Measurements from ENCODE around the gene WNK3. TPM values are rescaled to one million over a fixed set of nuclear protein-coding genes. Genes with fewer than 3 reads are reported as not detected.

The WNK3 gene
- total and polyA plus RNA-seq, 2 of the 13 experiments (the other 11 are each of a cell fraction or from before 2014, with no cell fraction given), result 0.12 to 0.62 TPM

- peak; percentile 66 for TF ChIP-seq GATAD1 (CRISPR knock-in tag; IDR thresholded peaks at IDR 0.05)
- TF ChIP-seq ZNF710 (CRISPR knock-in tag; IDR thresholded peaks at IDR 0.05; ENCODE audit: borderline replicate concordance), result 0 out of 2 replicates have a peak, but pooled peaks have one; percentile 40
- peak; percentile 53; the same call in 1 of the 2 replicates for TF ChIP-seq KDM5B (CRISPR knock-in tag; IDR thresholded peaks at IDR 0.05; ENCODE audit: borderline replicate concordance)
- 0 out of 2 replicates have a peak, but pooled peaks have one; percentile 17 for TF ChIP-seq ZNF280D (CRISPR knock-in tag; IDR thresholded peaks at IDR 0.05)
- no peak for TF ChIP-seq ZSCAN9 (CRISPR knock-in tag; IDR thresholded peaks at IDR 0.05; ENCODE audit: borderline replicate concordance)
- TF ChIP-seq ZNF503 (CRISPR knock-in tag; IDR thresholded peaks at IDR 0.05), result no peak
- TF ChIP-seq REL (CRISPR knock-in tag; conservative IDR thresholded peaks at IDR 0.05), result no peak
- TF ChIP-seq ZNF75D (CRISPR knock-in tag; IDR thresholded peaks at IDR 0.05; ENCODE audit: borderline replicate concordance), result no peak
- TF ChIP-seq ZNF543 (CRISPR knock-in tag; IDR thresholded peaks at IDR 0.05), result no peak
- TF ChIP-seq POGZ (CRISPR knock-in tag; IDR thresholded peaks at IDR 0.05), result 0 out of 2 replicates have a peak, but pooled peaks have one; percentile 14
- peak; percentile 74 for TF ChIP-seq PATZ1 (CRISPR knock-in tag; IDR thresholded peaks at IDR 0.05)
- TF ChIP-seq MXI1 (IDR thresholded peaks at IDR 0.05; ENCODE audit: borderline replicate concordance, low read depth, low read length), result peak; percentile 37; the same call in 1 of the 3 replicates
- TF ChIP-seq NFE2L2 (IDR thresholded peaks at IDR 0.05; ENCODE audit: low read length), result no peak
- peak; percentile 37; the same call in 1 of the 2 replicates for TF ChIP-seq PHF20 (CRISPR knock-in tag; IDR thresholded peaks at IDR 0.05)
- TF ChIP-seq MAX (IDR thresholded peaks at IDR 0.05), result peak; percentile 72
- TF ChIP-seq AHR (CRISPR knock-in tag; IDR thresholded peaks at IDR 0.05), result no peak
- TF ChIP-seq ARNT2 (CRISPR knock-in tag; IDR thresholded peaks at IDR 0.05; ENCODE audit: low read depth), result 0 out of 2 replicates have a peak, but pooled peaks have one; percentile 15
- TF ChIP-seq ZFYVE20 (CRISPR knock-in tag; IDR thresholded peaks at IDR 0.05; ENCODE audit: borderline replicate concordance, low read depth), result 0 out of 2 replicates have a peak, but pooled peaks have one; percentile 45
- TF ChIP-seq POLR2AphosphoS5 (IDR thresholded peaks at IDR 0.05; ENCODE audit: low read depth, low read length), result peak; percentile 46
- no peak for TF ChIP-seq FLYWCH1 (CRISPR knock-in tag; IDR thresholded peaks at IDR 0.05)
- no peak for TF ChIP-seq ZNF552 (CRISPR knock-in tag; IDR thresholded peaks at IDR 0.05; ENCODE audit: borderline replicate concordance)
Observed at GRCh38 chrX:54182194-54182863, 175.5 kb downstream of the WNK3 start (continued).
